ENCODE data around the gene GJB4. TPM values are rescaled to one million over a fixed set of nuclear protein-coding genes. Genes with fewer than 3 reads are reported as not detected.

GJB4 gene
- total and polyA plus RNA-seq, 2 experiments from 2014 or later = not detected

GRCh38 chr1:34794790-34795180 is 35.2 kb downstream of the GJB4 start:
- no peak for DNase-seq (ENCODE audit: low read depth in 1 of 2, low spot score in 1 of 2)
- Histone ChIP-seq H3K36me3 (no peaks in the 10 kb centered on the region), H3K4me3 (no peak overlapping the region), H3K4me1 (ENCODE audit: low read depth) (no peaks in the 10 kb centered on the region), H3K27ac (no peak overlapping the region), H3K9me3 (ENCODE audit: low read depth) (no peaks in the 10 kb centered on the region), H3K27me3 (peaks cover 25% of the 10 kb centered on the region)
- TF ChIP-seq CTCF (IDR thresholded peaks at IDR 0.05; ENCODE audit: low read depth, low read length) = no peak

- no peaks in the 10 kb centered on the region for H3K9me3 ChIP-seq (ENCODE audit: low read depth)
- H3K27me3 ChIP-seq = peaks cover 25% of the 10 kb centered on the region
- no peaks in the 10 kb centered on the region for H3K36me3 ChIP-seq
- H3K4me1 ChIP-seq (ENCODE audit: low read depth) = no peaks in the 10 kb centered on the region
- H3K27ac ChIP-seq = no peak overlapping the region
- no peak for TF ChIP-seq CTCF (IDR thresholded peaks at IDR 0.05; ENCODE audit: low read depth, low read length)
- no peak overlapping the region for H3K4me3 ChIP-seq
- no peak for DNase-seq (ENCODE audit: low read depth in 1 of 2, low spot score in 1 of 2)
Observed at GRCh38 chr1:34795916-34796315, 36.4 kb downstream of the GJB4 start.

GRCh38 chr1:34796990-34797389 is 37.5 kb downstream of the GJB4 start:
- Histone ChIP-seq H3K4me3 (no peak overlapping the region), H3K9me3 (ENCODE audit: low read depth) (no peaks in the 10 kb centered on the region), H3K4me1 (ENCODE audit: low read depth) (no peaks in the 10 kb centered on the region), H3K27ac (no peak overlapping the region), H3K27me3 (peaks cover 18% of the 10 kb centered on the region), H3K36me3 (no peaks in the 10 kb centered on the region)
- TF ChIP-seq CTCF (IDR thresholded peaks at IDR 0.05; ENCODE audit: low read depth, low read length) = no peak
- no peak for DNase-seq (ENCODE audit: low read depth in 1 of 2, low spot score in 1 of 2)

- Histone ChIP-seq H3K4me1 (ENCODE audit: low read depth) (no peaks in the 10 kb centered on the region), H3K9me3 (ENCODE audit: low read depth) (no peaks in the 10 kb centered on the region), H3K36me3 (no peaks in the 10 kb centered on the region), H3K27ac (no peak overlapping the region), H3K4me3 (no peak overlapping the region), H3K27me3 (no peaks in the 10 kb centered on the region)
- DNase-seq (ENCODE audit: low read depth in 1 of 2, low spot score in 1 of 2) = peak in 1 of 2 donors; percentile 52
- no peak for TF ChIP-seq CTCF (IDR thresholded peaks at IDR 0.05; ENCODE audit: low read depth, low read length)
Observed at GRCh38 chr1:34800214-34800613, 40.7 kb downstream of the GJB4 start.

GRCh38 chr1:34803770-34804169 is 44.2 kb downstream of the GJB4 start:
- Histone ChIP-seq H3K4me3 (no peak overlapping the region), H3K27me3 (no peaks in the 10 kb centered on the region), H3K36me3 (no peaks in the 10 kb centered on the region), H3K9me3 (ENCODE audit: low read depth) (no peaks in the 10 kb centered on the region), H3K27ac (no peak overlapping the region), H3K4me1 (ENCODE audit: low read depth) (no peaks in the 10 kb centered on the region)
- TF ChIP-seq CTCF (IDR thresholded peaks at IDR 0.05; ENCODE audit: low read depth, low read length) = no peak
- no peak for DNase-seq (ENCODE audit: low read depth in 1 of 2, low spot score in 1 of 2)

- H3K9me3 ChIP-seq (ENCODE audit: low read depth) = no peaks in the 10 kb centered on the region
- no peak overlapping the region for H3K4me3 ChIP-seq
- no peaks in the 10 kb centered on the region for H3K4me1 ChIP-seq (ENCODE audit: low read depth)
- no peak for TF ChIP-seq CTCF (IDR thresholded peaks at IDR 0.05; ENCODE audit: low read depth, low read length)
- H3K27ac ChIP-seq = no peak overlapping the region
- no peaks in the 10 kb centered on the region for H3K27me3 ChIP-seq
- DNase-seq (ENCODE audit: low read depth in 1 of 2, low spot score in 1 of 2) = no peak
- H3K36me3 ChIP-seq = no peaks in the 10 kb centered on the region
Observed at GRCh38 chr1:34806396-34806795, 46.9 kb downstream of the GJB4 start.
